T47D (cell line): ENCODE measurements around the gene RHBDF2.
A peak's percentile ranks its signal among the peaks of the same experiment; 100 is the strongest.
"Not testable (repeated sequence)": the region's sequence is repeated elsewhere in the genome, so short reads cannot be mapped to it uniquely, and the experiment has no call there.

Source experiments
- DNase-seq, 2 experiments: peaks; one replicate each; pipeline versions ENCODE4 v3.0.0 to v3.0.0-alpha.2; 2011 to 2012; ENCODE audit warnings: low read depth in 1 of 2, low spot score in 1 of 2
- JUND ChIP-seq: IDR thresholded peaks from 2 replicates; pipeline ENCODE4 v1.6.1; 2012; ENCODE audit warnings: low read depth
- in situ Hi-C: cut with HindIII; loops from 2 replicates; pipeline ENCODE4 v1.10.0; 2016; ENCODE audit warnings: low sequenced_read_pairs, low pct_unique_long_range_greater_than_20kb

RHBDF2 gene

GRCh38 chr17:76513306-76513692, 12.1 kb upstream of the RHBDF2 start:
- DNase-seq = no peak
- no peak for TF ChIP-seq JUND
- in situ Hi-C loops = no loop called here

- in situ Hi-C loops = no loop called here
These were observed 11.4 kb upstream of the RHBDF2 start for GRCh38 chr17:76512366-76513305.

GRCh38 chr17:76511668-76512365, 10.6 kb upstream of the RHBDF2 start:
- in situ Hi-C loops = no loop called here
- no peak for DNase-seq

More at GRCh38 chr17:76512366-76513305, 11.4 kb upstream of the RHBDF2 start:
- no peak for DNase-seq
- TF ChIP-seq JUND = no peak

GRCh38 chr17:76510831-76511244, 9.6 kb upstream of the RHBDF2 start:
- DNase-seq = no peak
- no peak for TF ChIP-seq JUND
- in situ Hi-C loops = no loop called here

More at GRCh38 chr17:76511668-76512365, 10.6 kb upstream of the RHBDF2 start:
- TF ChIP-seq JUND = no peak

GRCh38 chr17:76508472-76509063, 7.3 kb upstream of the RHBDF2 start:
- in situ Hi-C loops, DNase-seq: not testable (repeated sequence)

GRCh38 chr17:76506408-76507345, 5.5 kb upstream of the RHBDF2 start:
- TF ChIP-seq JUND = no peak
- peak; percentile 78 to 79 for DNase-seq
- in situ Hi-C loops = no loop called here

GRCh38 chr17:76504117-76504516, 2.9 kb upstream of the RHBDF2 start:
- TF ChIP-seq JUND = no peak
- no peak for DNase-seq
- in situ Hi-C loops = no loop called here

- no peak for TF ChIP-seq JUND
- no peak for DNase-seq
- in situ Hi-C loops = no loop called here
These were observed 1.4 kb upstream of the RHBDF2 start for GRCh38 chr17:76502341-76503211.

GRCh38 chr17:76501827-76502307, 644 bp upstream of the RHBDF2 start:
- DNase-seq = no peak
- TF ChIP-seq JUND = no peak
- in situ Hi-C loops = no loop called here

GRCh38 chr17:76500747-76501017, 541 bp downstream of the RHBDF2 start:
- peak in 1 of 2 experiments; percentile 54 for DNase-seq
- in situ Hi-C loops = no loop called here
- TF ChIP-seq JUND = no peak

- in situ Hi-C loops = no loop called here
- DNase-seq = no peak
- no peak for TF ChIP-seq JUND
These were observed 1.0 kb downstream of the RHBDF2 start for GRCh38 chr17:76500074-76500746.
